Urinary bladder (tissue), 4 donors: Measurements from ENCODE around the gene MPZL1. TPM values are rescaled to one million over a fixed set of nuclear protein-coding genes. Genes with fewer than 3 reads are reported as not detected.
A peak's percentile ranks its signal among the peaks of the same experiment; 100 is the strongest.

Source experiments
- DNase-seq: peaks from one replicate; pipeline ENCODE4 v3.0.0-alpha.2; 2015; ENCODE audit errors: extremely low spot score
- H3K27ac ChIP-seq: one replicate; pipeline ENCODE4 v1.5.1; 2013; ENCODE audit warnings: low read depth, mild to moderate bottlenecking, moderate library complexity
- H3K36me3 ChIP-seq: one replicate; pipeline ENCODE4 v1.6.1; 2013; ENCODE audit warnings: mild to moderate bottlenecking, moderate library complexity; ENCODE audit not compliant: insufficient read depth
- H3K4me1 ChIP-seq: one replicate; pipeline ENCODE4 v1.6.1; 2013; ENCODE audit warnings: mild to moderate bottlenecking, moderate library complexity; ENCODE audit not compliant: insufficient read depth
- H3K4me3 ChIP-seq: one replicate; pipeline ENCODE4 v1.5.1; 2013; ENCODE audit warnings: low read depth, low read length
- WGBS: extraction: QIAGEN DNeasy Blood & Tissue Kit; methylation state at CpG from one replicate; pipeline ENCODE4 v1.1.7; 2013; 5-methylcytosine and 5-hydroxymethylcytosine counted together
- polyA plus RNA-seq: library from polyadenylated mRNA; stranded (reverse); fragments of 200-250 nt; gene quantifications from one replicate; pipeline ENCODE4 v1.2.3, GENCODE V29; 2013
- total RNA-seq: library from RNA; depleted of rRNA; stranded (reverse); fragments of >200 nt; gene quantifications from one replicate; pipeline ENCODE4 v1.2.3, GENCODE V29; 2014
- donor health status: healthy with polysubstance abuse.
- donor health status: healthy.

Gene MPZL1
- total and polyA plus RNA-seq, 2 donors: 79.4 to 154 TPM

GRCh38 chr1:167683641-167684502 is 37.9 kb upstream of the MPZL1 start:
- peaks cover 2% of the 10 kb centered on the region for H3K4me1 ChIP-seq
- no peak overlapping the region for H3K27ac ChIP-seq
- no peaks in the 10 kb centered on the region for H3K36me3 ChIP-seq
- no peak for DNase-seq
- H3K4me3 ChIP-seq: no peak overlapping the region
- WGBS: 50% methylated on average over 15 of the region's 15 CpGs

- Histone ChIP-seq H3K27ac (no peak overlapping the region), H3K4me3 (no peak overlapping the region), H3K36me3 (no peaks in the 10 kb centered on the region), H3K4me1 (peaks cover 2% of the 10 kb centered on the region)
- no peak for DNase-seq
- 40% methylated on average over 5 of the region's 5 CpGs for WGBS
Measured at GRCh38 chr1:167685844-167686243, 35.9 kb upstream of the MPZL1 start.

- H3K4me1 ChIP-seq: peaks cover under 1% of the 10 kb centered on the region
- DNase-seq: peak; percentile 70
- H3K36me3 ChIP-seq: no peaks in the 10 kb centered on the region
- H3K4me3 ChIP-seq: no peak overlapping the region
- H3K27ac ChIP-seq: no peak overlapping the region
- 23% methylated on average over 7 of the region's 7 CpGs for WGBS
Measured at GRCh38 chr1:167687919-167688519, 33.8 kb upstream of the MPZL1 start.

- Histone ChIP-seq H3K4me3 (no peak overlapping the region), H3K4me1 (no peaks in the 10 kb centered on the region), H3K27ac (no peak overlapping the region), H3K36me3 (no peaks in the 10 kb centered on the region)
- 77% methylated on average over 5 of the region's 5 CpGs for WGBS
- DNase-seq: no peak
Measured at GRCh38 chr1:167689567-167689920, 32.2 kb upstream of the MPZL1 start.

- H3K4me1 ChIP-seq: no peaks in the 10 kb centered on the region
- 85% methylated on average over 4 of the region's 4 CpGs for WGBS
- H3K27ac ChIP-seq: no peak overlapping the region
- no peak overlapping the region for H3K4me3 ChIP-seq
- DNase-seq: no peak
- H3K36me3 ChIP-seq: no peaks in the 10 kb centered on the region
Measured at GRCh38 chr1:167690053-167690452, 31.7 kb upstream of the MPZL1 start.

DNA sequence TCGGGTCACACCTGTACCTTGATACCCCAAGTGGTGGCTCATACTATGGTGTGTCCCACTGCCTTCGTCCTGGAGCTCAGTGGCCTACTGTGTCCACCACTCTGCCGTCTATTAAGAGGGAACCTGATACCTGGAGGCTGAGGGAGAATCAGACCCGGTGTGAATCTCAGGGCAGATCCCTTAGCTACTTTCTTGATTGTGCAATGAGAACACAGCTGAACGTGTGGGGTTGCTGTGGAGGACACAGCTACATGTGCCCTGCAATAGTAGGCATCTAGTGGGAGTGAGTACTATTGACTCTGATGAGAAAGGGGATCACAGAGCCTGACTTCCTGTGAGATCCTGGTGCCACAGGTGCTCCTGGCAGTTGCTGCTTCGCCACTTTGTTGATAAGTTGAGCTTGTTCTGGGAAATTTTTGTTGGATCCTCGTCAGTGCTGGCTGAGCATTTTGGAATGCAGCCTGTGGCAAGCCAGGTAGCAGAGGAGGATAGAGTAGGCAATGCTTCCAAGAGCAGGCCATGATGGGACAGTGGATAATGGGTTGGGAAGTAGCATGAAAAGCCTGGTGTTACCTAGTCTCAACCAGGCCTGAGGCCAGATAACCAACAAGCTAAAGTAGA is 28.2 kb upstream of the MPZL1 start:
- Histone ChIP-seq H3K36me3 (no peaks in the 10 kb centered on the region), H3K27ac (no peak overlapping the region), H3K4me3 (no peak overlapping the region), H3K4me1 (peaks cover 2% of the 10 kb centered on the region)
- WGBS: 91% methylated on average over 7 of the region's 7 CpGs
- no peak for DNase-seq

DNA sequence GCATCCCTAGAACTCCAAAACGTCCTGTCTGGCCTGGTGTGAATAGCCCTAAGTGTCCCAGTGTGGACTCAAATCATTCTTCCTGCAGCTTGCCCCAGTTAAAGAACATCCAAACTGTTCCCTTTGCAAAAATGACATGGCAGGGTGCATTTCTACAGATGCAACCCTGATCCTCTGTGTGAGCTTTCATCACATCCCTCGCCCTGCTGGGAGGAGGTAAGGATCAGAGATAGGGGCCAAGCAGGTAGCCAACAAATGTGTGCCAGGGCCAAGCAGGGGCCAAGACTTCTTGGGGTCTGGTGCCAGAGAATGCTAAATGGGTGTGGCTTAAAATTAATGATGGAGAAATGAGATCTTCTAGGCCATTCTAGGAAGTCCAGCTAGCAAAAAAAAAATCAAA is 27.1 kb upstream of the MPZL1 start:
- WGBS: 75% methylated on average over 2 of the region's 2 CpGs
- no peak overlapping the region for H3K4me3 ChIP-seq
- no peak overlapping the region for H3K27ac ChIP-seq
- H3K4me1 ChIP-seq: peaks cover 2% of the 10 kb centered on the region
- DNase-seq: no peak
- H3K36me3 ChIP-seq: no peaks in the 10 kb centered on the region

DNA sequence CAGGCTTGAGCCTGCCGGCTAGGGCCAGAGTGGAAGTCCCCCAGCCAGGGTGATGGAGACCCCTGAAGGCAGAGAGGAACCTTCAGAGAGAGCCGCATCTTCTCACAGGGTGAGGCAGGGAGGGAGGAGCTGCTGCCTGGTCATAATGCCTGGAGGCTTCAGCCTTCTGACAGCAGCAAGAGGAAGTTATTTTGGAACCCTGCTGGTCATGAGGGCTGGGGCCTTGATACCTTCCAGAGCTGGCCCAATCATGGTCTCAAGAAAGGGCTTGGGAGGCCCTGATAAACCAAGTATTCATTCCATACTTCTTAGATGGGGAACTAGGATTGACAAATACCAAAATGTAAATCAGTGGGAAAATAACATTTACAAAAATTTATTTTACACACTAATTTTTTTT is 26.6 kb upstream of the MPZL1 start:
- WGBS: 82% methylated on average over 2 of the region's 2 CpGs

GRCh38 chr1:167695756-167696561 is 25.8 kb upstream of the MPZL1 start:
- Histone ChIP-seq H3K4me3 (no peak overlapping the region), H3K36me3 (no peaks in the 10 kb centered on the region), H3K27ac (no peak overlapping the region), H3K4me1 (peaks cover 2% of the 10 kb centered on the region)
- no peak for DNase-seq
- WGBS: 91% methylated on average over 7 of the region's 7 CpGs

More for the DNA sequence above, 26.6 kb upstream of the MPZL1 start:
- Histone ChIP-seq H3K36me3 (no peaks in the 10 kb centered on the region), H3K27ac (no peak overlapping the region), H3K4me1 (peaks cover 2% of the 10 kb centered on the region), H3K4me3 (no peak overlapping the region)
- no peak for DNase-seq

DNA sequence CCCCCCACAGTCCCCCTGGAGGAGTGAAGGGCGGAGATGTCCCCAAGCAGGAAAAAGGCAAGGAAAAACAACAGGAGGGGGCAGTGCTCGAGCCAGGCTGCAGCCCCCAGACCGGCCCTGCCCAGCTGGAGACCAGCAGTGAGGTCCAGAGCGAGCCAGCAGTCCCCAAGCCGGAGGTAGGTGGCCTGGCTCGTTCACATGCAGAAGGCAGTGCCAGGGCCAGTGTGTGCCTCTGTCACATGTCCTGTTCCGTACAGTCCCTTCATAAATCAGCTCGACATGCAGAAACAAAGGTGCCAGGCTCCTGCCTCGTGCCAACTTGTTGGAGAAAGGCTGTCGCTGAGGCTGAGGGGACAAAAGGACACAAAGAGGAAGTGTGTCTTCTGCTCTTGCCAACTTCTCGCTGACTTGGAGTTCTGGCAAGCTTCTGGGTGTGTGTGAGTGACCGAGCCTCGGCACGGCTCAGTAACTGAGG is 24.1 kb upstream of the MPZL1 start:
- no peak for DNase-seq
- Histone ChIP-seq H3K4me3 (no peak overlapping the region), H3K4me1 (peaks cover 2% of the 10 kb centered on the region), H3K36me3 (no peaks in the 10 kb centered on the region), H3K27ac (no peak overlapping the region)
- 66% methylated on average over 14 of the region's 14 CpGs for WGBS

- Histone ChIP-seq H3K4me1 (peaks cover 2% of the 10 kb centered on the region), H3K4me3 (no peak overlapping the region), H3K27ac (no peak overlapping the region), H3K36me3 (no peaks in the 10 kb centered on the region)
- DNase-seq: no peak
- 87% methylated on average over 4 of the region's 4 CpGs for WGBS
Measured at GRCh38 chr1:167698313-167698712, 23.5 kb upstream of the MPZL1 start.

DNA sequence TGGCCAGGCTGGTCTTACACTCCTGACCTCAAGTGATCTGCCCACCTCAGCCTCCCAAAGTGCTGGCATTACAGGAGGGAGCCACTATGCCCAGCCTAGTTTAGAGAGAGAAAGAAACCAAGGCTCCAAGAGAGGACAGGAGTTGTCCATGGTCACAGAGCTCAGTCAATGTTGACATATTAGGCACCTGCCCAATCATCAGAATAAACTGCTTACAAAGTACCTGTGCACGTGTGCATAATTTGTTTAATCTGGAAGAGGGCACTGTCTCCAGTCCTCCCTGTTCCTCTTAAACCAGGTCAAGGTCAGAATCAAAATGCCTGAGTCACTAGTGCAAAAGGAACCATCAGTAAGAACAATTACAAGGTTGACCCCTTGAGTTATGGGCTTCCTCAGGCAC is 20.3 kb upstream of the MPZL1 start:
- Histone ChIP-seq H3K36me3 (no peaks in the 10 kb centered on the region), H3K4me3 (no peak overlapping the region), H3K4me1 (peaks cover 2% of the 10 kb centered on the region), H3K27ac (no peak overlapping the region)
- 84% methylated on average over 1 of the region's 1 CpG for WGBS
- no peak for DNase-seq

- Histone ChIP-seq H3K4me3 (no peak overlapping the region), H3K36me3 (no peaks in the 10 kb centered on the region), H3K4me1 (no peaks in the 10 kb centered on the region), H3K27ac (no peak overlapping the region)
- no peak for DNase-seq
- 100% methylated on average over 1 of the region's 1 CpG for WGBS
Measured at GRCh38 chr1:167703557-167703956, 18.2 kb upstream of the MPZL1 start.
